Stimulated activated CD8-positive, alpha-beta memory T cell treated with anti-CD3 and anti-CD28 coated beads, Interleukin-15, amount 100 ng/mL, for 48 hours (primary cell): Measurements from ENCODE around the gene AGTRAP.

Experiments used
- DNase-seq, 2 donors: peaks; one replicate each; pipeline ENCODE4 v3.0.0-alpha.2; 2020; ENCODE audit warnings: low read depth in 2 of 2

Gene AGTRAP

GRCh38 chr1:11735531-11735853, 444 bp upstream of the AGTRAP start:
- DNase-seq, result no peak

- peak in 1 of 2 donors; percentile 11 for DNase-seq
Measured at GRCh38 chr1:11736746-11737639, 1.1 kb downstream of the AGTRAP start.

GRCh38 chr1:11738096-11738495, 2.2 kb downstream of the AGTRAP start:
- no peak for DNase-seq

- DNase-seq, result no peak
Measured at GRCh38 chr1:11738783-11739182, 2.8 kb downstream of the AGTRAP start.

- peak; percentile 14 to 26 for DNase-seq
Measured at GRCh38 chr1:11740258-11741192, 4.6 kb downstream of the AGTRAP start.

GRCh38 chr1:11741482-11741881, 5.5 kb downstream of the AGTRAP start:
- DNase-seq, result no peak

GRCh38 chr1:11741919-11742558, 6.1 kb downstream of the AGTRAP start:
- no peak for DNase-seq

GRCh38 chr1:11744287-11744686, 8.4 kb downstream of the AGTRAP start:
- DNase-seq, result no peak

GRCh38 chr1:11746092-11746491, 10.2 kb downstream of the AGTRAP start:
- no peak for DNase-seq

- no peak for DNase-seq
Measured at GRCh38 chr1:11746795-11747487, 11.0 kb downstream of the AGTRAP start.

- DNase-seq, result no peak
Measured at GRCh38 chr1:11748294-11749202, 12.6 kb downstream of the AGTRAP start.

- peak; percentile 32 to 34 for DNase-seq
Measured at GRCh38 chr1:11749203-11749689, 13.3 kb downstream of the AGTRAP start.

GRCh38 chr1:11749996-11750395, 14.1 kb downstream of the AGTRAP start:
- no peak for DNase-seq

- DNase-seq, result no peak
Measured at GRCh38 chr1:11751087-11751486, 15.2 kb downstream of the AGTRAP start.

- DNase-seq, result no peak
Measured at GRCh38 chr1:11752359-11753088, 16.6 kb downstream of the AGTRAP start.

- DNase-seq, result no peak
Measured at GRCh38 chr1:11753555-11754208, 17.7 kb downstream of the AGTRAP start.

- DNase-seq, result no peak
Measured at GRCh38 chr1:11757047-11757446, 21.1 kb downstream of the AGTRAP start.

- no peak for DNase-seq
Measured at GRCh38 chr1:11759791-11760190, 23.9 kb downstream of the AGTRAP start.

- DNase-seq, result no peak
Measured at GRCh38 chr1:11761285-11761684, 25.3 kb downstream of the AGTRAP start.
